Tibial nerve (tissue), 3 donors: ENCODE results near the gene DHRS12.

Source experiments
- CTCF ChIP-seq, 5 experiments: fragments of 200-600 bp in 3 of 5; fragments of 450-650 bp in 2 of 5; sonication (generic) in 3 of 5; IDR thresholded peaks; one replicate each; pipeline ENCODE4 v1.5.1; 2016 to 2019; ENCODE audit warnings: antibody characterized with exemption in 5 of 5, mild to moderate bottlenecking in 3 of 5, moderate library complexity in 2 of 5
- POLR2A ChIP-seq, 2 donors: fragments of 450-650 bp; IDR thresholded peaks; one replicate each; pipeline ENCODE4 v1.6.1; 2017; ENCODE audit warnings: antibody characterized with exemption in 2 of 2, mild to moderate bottlenecking in 2 of 2, moderate library complexity in 2 of 2

DNA sequence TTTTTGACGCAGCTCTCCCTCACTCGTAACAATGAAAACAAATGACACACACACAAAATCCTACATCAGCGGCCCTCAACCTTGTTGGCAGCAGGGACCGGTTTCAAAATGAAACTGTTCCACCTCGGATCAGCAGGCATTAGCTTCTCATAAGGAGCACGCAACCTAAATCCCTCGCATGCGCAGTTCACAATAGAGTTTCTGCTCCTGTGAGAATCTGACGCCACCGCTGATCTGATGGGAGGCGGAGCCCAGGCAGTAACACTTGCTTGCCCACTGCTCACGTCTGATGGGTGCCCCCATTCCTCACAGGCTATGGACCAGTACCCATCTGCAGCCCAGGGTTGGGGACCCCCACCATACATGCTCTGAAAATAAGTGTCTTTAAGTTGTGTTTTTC, 43.4 kb downstream of the DHRS12 start:
- TF ChIP-seq CTCF (IDR thresholded peaks at IDR 0.05): no peak
- peak in 1 of 2 donors; percentile 33 for TF ChIP-seq POLR2A (IDR thresholded peaks at IDR 0.05)
